Left forelimb (tissue), 1 donor: ENCODE data around the gene OST4.
"Not testable (repeated sequence)": the region's sequence is repeated elsewhere in the genome, so short reads cannot be mapped to it uniquely, and the experiment has no call there.

Source experiments
- DNase-seq: peaks from one replicate; pipeline ENCODE4 v3.0.0-alpha.2; 2018; ENCODE audit warnings: low spot score

Gene OST4

DNA sequence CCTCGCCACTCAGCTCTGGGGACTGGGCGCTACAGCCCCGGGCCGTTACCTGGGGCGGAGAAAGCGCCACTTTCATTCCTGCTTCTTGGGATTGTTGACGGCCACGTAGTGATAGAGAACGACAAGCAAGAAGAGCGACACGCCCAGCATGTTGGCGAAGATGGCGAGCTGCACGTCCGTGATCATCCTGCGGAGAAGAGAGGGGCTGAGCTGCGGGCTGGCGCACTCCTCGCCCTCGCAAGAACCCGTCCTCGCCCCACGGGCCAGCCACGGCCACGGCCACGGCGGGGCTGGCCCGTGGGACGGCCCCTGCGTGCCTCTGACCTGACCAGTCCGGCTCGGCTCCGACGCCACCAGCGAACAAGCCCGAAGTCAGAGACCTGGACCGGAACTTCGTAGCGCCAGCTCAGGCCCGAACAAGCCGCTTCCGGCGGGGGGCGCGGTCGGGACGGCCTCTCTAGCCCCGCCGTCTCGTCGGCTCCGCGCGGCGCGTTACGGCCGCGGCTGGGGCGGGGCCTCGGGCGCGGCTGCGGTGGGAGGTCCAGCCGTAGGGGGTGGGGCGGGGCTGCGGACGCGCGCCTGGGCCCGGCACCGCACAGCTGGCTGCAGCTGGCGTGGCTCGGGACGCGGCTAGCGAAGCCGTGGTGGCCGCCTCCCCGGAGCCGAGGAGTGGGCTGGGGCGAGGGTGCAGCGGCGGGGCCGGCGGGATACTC lies at the start of gene OST4:
OST4 (minus strand) TSS at position 378 of the 713 bp plus-strand sequence.
- peak; percentile 95 for DNase-seq

DNA sequence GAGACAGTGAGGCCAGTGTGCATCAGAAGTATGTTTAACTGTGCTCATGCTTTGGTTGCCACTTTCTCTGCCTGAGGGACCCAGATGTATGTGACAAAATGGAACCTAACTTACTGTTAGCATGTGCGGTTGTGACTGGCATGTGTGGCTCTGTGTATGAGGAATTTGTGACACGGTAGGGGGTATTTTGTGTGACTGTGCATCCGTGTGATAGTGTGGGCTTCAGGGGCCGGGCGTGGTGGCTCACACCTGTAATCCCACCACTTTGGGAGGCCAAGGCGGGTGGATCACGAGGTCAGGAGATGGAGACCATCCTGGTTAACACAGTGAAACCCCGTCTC lies 47.8 kb upstream of the OST4 start:
- DNase-seq: not testable (repeated sequence)

DNA sequence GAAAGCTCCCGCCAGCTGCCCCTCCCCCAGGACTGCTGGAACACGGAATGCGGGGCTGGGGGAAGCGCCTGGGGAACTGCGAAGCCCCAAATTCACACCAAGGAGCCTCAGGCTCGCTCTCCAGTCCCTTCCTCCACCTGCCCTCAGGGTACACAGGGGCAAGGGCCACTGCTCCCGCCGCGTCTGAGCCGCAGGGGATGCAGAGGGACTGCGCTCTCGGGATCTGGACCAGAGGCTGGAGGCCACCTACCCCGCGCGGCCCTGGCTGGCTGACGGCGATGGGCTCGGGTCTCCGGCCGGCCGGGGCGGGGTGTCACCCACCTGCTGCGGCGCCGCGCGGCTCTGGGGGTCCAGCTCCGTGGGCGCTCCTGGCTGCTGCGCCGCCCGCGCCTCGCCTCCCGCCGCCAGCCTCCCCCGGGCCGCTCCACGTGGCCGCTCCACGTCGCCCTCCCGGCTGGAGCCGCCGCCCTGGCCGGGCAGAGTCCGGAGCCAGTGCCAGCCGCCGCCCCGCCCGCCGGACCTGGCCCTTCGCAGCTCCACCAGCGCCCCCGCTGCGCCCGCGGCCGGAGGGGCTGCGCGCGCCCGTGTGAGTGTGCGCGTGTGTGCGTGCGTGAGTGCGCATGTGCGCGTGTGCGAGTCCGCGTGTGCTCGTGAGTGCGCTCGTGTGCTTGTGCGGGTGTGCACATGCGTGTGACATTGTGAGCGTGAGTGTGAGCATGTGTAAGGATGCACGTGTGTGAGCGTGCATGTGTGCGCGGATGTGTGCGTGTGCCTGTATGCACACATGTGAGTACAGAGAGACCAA lies 47.3 kb upstream of the OST4 start, which contains the start of gene CGREF1:
CGREF1 (minus strand) TSS at position 604 of the 805 bp plus-strand sequence. CDS start 14,762 bp downstream, outside the sequence.
- no peak for DNase-seq

DNA sequence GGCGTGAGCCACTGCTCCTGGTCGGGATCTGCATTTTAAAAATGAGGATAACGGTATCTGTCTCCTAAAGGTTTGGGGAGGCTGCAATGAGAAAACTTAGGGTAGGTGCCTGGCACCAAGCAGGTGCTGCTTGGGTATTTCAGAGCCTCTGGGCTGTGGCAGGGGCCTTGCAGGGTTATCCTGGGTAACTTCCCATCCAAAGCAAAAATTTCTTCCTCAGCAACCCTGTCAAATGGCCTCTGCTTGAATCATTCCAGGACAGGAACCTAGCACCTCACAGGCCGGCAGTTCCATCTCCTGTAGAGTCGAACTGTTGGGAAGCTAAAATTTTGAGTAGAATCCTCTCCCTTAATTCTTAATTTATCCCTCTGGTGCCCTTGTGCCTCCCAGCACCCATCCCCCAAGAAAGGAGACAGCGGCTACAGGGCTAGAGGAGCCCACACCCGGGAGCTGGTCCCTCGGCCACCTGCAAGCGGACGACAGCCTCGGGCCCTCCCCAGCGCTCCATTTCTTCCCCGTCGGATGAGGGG lies 46.6 kb upstream of the OST4 start:
- no peak for DNase-seq

DNA sequence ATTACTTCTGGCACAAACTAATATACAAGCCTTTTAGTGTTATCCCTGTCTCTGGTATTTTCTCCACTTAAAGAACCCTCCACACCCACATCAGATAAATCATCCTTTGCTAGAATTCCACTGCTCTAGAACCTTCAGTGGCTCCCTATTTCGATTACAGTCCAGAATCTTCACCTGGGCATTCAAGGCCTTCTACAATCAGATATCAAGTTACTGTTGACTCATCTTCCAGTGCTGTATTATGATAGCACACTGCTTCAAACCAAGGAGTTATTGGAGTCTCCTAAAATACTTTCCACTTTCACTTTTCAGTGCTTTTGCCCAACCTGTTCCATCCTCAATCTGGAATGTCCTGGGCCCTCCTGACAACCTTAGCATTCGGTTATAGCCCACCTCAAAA lies 44.1 kb upstream of the OST4 start:
- no peak for DNase-seq

DNA sequence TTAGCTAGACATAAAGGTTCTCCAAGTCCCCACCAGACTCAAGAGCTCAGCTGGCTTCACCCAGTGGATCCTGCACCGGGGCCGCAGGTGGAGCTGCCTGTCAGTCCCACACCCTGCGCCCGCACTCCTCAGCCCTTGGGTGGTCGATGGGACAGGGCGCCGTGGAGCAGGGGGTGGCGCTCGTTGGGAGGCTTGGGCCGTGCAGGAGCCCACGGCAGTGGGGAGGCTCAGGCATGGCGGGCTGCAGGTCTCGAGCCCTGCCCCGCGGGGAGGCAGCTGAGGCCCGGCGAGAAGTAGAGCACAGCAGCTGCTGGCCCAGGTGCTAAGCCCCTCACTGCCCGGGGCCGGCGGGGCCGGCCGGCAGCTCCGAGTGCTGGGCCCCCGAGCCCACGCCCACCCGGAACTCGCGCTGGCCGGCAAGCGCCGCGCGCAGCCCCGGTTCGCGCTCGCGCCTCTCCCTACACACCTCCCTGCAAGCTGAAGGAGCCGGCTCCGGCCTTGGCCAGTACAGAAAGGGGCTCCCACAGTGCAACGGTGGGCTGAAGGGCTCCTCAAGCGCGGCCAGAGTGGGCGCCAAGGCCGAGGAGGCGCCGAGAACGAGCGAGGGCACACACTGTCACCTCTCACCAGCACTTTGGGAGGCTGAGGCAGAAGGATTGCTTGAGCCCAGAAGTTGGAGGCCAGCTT lies 40.1 kb upstream of the OST4 start:
- DNase-seq: not testable (repeated sequence)

DNA sequence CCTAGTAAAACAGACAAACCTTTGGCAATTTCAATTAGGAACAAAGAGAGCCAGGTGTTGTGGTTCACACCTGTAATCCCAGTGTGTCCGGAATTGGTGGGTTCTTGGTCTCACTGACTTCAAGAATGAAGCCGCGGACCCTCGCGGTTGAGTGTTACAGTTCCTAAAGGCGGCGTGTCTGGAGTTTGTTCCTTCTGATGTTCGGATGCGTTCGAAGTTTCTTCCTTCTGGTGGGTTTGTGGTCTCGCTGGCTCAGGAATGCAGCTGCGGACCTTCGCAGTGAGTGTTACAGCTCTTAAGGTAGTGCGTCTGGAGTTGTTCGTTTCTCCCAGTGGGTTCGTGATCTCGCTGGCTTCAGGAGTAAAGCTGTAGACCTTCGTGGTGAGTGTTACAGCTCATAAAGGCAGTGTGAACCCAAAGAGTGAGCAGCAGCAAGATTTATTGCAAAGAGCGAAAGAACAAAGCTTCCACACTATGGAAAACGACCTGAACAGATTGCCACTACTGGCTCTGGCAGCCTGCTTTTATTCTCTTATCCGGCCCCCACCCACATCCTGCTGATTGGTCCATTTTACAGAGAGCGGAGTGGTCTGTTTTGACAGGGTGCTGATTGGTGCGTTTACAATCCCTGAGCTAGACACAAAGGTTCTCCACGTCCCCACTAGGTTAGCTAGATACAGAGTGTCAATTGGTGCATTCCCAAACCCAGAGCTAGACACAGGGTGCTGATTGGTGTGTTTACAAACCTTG lies 39.3 kb upstream of the OST4 start:
- not testable (repeated sequence) for DNase-seq

DNA sequence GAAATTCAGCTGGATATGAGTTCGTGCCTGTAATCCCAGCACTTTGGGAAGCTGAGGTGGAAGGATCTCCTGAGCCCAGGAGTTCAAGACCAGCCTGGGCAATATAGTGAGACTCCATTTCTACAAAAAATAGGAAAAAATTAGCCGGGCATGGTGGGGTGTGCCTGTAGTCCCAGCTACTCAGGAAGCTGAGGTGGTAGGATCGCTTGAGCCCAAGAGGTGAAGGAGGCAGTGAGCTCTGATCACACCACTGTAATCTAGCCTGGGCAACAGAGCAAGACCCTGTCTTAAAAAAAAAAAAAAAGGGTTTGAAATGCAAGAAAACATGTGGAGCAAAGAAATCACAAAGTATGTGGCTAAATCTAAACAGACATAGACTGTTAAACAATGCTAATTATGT lies 37.6 kb upstream of the OST4 start:
- DNase-seq: no peak

DNA sequence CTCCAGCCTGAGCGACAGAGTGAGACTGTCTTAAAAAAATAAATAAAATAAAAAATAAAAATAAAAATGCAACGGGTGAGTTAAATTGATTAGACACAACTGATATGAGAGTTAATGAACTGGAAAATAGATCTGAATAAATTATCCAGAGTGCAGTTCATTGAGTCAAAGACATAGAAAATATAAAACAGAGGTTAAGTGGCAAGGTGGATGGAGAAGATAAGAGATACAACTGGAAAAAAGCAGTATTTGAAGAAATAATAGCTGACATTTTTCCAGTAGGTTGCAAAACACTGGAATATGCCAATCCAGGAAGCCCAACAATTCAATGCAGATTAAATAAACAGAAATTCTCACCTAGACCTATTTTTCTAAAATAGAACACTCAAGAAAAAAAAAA lies 36.8 kb upstream of the OST4 start:
- no peak for DNase-seq

DNA sequence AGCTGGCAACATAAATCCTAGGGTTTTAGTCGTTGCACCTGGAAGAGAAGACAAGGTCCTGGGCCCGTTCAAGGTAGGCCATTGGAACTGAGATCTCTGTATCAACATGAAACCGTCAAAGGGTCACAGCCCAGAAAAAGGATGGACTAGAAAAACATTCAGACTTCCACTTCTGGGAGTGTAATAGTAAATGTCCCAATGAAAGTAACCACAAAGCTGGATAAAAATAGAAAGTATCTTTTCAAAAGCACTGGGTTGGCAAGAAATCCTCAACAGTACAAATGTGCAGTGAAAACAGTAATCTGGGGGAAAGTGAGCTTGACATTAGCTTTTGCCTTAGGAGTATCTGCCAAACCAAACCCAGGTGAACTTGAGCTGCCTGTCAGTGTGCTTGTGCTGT lies 34.5 kb upstream of the OST4 start:
- no peak for DNase-seq

DNA sequence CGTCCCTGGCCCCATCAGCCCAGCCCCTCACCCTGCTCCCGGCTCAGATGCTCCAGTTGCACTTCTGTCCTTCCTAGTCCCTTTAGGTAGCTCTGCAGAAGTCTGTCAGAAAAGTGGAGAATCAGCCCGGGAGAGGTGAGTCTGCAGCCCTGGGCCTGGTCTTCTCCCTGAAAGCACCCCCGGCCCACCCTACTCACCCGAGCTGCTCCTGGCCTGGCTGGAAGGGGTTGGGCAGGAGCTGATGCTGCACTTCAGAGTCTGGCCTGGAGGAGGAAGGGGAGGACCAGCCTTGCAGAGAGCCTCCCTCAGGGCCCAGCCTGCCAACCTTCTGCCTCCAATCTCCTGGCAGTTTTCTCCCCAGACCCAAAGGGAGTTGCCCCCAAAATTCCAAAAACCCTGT lies 30.9 kb upstream of the OST4 start:
- no peak for DNase-seq

DNA sequence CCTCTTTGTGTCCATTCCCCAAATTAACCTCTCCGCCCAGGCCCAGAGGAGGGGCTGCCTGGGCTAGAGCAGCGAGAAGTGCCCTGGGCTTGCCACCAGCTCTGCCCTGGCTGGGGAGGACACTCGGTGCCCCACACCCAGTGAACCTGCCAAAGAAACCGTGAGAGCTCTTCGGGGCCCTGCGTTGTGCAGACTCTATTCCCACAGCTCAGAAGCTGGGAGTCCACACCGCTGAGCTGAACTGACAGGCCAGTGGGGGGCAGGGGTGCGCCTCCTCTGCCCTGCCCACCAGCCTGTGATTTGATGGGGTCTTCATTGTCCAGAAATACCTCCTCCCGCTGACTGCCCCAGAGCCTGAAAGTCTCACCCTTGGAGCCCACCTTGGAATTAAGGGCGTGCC lies 28.6 kb upstream of the OST4 start:
- no peak for DNase-seq

DNA sequence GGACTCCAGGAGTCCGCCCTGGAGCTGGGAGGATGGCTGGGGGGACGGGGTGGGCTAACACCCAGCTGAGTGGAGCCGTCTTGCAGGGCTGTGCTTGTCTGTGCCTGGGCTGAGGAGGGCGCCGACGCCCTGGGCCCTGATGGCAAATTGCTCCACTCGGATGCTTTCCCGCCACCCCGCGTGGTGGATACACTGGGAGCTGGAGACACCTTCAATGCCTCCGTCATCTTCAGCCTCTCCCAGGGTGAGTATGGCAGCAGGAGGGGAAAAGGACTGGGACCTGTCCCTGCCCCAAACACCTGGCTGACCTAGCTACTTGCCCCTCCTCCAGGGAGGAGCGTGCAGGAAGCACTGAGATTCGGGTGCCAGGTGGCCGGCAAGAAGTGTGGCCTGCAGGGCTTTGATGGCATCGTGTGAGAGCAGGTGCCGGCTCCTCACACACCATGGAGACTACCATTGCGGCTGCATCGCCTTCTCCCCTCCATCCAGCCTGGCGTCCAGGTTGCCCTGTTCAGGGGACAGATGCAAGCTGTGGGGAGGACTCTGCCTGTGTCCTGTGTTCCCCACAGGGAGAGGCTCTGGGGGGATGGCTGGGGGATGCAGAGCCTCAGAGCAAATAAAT lies 28.0 kb upstream of the OST4 start:
- no peak for DNase-seq

DNA sequence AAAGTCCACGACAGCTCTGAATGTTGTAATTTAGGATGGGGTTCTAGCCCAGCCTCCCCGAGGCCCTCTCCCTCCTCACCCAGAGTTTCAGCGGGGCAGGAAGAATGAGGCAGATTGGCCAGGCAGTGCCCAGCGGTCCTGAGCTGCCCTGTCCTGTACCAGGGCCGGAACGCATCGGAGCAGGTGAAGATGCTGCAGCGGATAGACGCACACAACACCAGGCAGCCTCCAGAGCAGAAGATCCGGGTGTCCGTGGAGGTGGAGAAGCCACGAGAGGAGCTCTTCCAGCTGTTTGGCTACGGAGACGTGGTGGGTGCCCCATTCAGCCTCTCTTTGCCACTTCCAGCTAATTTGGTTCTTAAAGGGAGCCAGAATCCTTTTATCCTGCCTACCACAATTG lies 25.9 kb upstream of the OST4 start:
- DNase-seq: no peak

DNA sequence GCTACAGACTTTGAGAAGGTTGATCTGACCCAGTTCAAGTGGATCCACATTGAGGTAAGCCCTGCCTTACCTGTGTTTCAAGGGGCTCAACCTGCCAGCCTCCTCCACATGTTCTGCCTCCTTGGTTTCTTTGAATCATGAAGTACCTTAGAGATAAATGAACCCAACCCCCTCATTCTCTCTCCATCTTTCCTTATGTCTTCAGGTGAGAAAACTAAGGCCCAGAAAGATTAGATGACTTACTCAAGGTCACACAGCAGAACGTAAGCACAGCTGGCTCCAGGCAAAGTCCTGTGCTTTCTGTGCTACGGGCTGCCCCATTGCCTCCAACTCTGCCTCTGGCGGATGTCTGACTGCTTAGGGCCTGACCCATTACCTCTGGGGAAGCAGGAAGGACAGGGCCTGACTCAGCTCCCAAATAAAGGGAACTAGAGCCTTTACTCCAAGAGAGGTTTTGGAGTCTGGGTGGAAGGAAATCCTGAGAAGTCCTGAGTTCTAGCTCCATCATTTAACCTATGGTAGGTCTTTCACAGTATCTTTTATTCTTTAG lies 25.4 kb upstream of the OST4 start:
- DNase-seq: no peak

DNA sequence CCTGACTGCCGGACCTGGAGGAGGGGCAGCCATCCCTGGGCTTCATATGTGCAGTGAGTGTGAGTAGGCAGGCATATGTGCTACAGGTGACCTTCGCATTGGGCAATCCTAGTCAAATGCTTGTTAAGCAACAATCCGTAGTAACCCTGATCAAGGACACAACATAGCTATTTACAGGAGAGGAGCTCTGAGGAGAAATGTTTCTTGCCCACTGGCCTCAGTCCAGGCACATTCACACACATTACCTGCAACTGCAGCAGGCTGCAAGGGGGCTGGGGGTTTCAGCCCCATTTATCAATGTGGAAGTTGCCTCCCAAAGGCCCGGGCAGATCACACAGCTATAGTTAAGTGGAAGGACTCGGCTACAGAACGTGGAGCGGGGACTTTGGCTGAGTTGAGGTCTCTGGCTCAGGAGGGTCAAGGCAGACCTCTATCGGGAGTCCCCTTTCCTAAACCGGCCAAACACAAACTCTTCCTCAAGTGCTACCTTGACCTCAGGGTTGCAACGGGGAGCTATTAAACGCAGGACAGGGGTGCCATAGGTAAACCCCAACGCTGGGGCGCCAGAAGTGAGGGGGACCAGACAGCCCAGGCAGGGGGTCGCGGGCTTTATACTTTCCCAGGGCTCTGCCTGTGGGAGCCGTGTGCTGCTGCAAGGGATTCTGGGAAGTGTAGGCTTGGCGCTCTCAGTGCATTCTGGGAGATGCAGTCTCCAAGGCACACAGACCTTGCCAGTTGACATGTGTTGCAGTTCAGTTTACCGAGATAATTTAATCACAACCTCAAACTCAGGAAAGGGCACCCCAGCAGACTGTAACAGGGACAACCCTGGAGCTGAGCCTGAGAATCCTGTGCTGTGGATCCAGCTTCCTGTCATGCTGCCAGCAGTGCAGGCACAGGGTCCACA lies 24.5 kb upstream of the OST4 start:
- no peak for DNase-seq

DNA sequence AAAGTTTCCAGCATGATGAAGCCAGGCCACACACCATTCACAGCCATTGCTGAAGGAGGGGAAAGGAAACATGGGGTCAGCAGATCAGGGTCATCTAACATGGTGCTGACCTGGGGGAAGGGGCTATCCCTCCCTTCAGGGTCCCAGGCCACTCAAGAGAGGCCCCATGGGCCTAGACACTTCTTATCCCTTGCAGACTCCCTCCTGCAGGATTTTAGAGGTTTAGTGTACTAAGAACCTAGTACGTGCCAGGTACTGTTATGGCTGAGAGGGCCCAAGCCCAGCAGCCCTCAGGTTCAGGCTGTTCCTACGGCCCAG lies 23.9 kb upstream of the OST4 start:
- no peak for DNase-seq

DNA sequence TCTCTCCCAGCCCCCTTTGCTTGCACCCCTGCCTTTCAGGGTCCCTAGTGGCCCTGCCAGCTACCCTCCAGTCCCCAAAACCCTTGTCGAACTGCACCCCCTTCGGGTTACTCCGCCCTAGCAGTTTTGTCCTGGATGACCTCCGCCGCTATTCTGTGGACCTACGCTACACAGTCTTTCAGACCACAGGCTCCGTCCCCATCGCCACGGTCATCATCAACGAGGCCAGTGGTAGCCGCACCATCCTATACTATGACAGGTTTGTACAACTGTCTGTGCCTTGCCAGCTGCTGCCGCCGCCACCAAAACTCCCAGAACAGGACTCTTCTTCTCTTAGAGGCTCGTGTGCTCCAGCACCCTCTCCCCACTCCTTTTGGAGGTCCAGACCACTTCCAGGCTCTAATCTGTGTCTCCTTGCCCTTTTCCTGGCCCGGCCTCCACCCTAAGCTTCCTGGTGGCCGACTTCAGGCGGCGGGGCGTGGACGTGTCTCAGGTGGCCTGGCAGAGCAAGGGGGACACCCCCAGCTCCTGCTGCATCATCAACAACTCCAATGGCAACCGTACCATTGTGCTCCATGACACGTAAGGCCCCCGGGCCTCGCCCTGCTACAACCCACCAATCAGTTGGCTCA lies 23.0 kb upstream of the OST4 start:
- no peak for DNase-seq

DNA sequence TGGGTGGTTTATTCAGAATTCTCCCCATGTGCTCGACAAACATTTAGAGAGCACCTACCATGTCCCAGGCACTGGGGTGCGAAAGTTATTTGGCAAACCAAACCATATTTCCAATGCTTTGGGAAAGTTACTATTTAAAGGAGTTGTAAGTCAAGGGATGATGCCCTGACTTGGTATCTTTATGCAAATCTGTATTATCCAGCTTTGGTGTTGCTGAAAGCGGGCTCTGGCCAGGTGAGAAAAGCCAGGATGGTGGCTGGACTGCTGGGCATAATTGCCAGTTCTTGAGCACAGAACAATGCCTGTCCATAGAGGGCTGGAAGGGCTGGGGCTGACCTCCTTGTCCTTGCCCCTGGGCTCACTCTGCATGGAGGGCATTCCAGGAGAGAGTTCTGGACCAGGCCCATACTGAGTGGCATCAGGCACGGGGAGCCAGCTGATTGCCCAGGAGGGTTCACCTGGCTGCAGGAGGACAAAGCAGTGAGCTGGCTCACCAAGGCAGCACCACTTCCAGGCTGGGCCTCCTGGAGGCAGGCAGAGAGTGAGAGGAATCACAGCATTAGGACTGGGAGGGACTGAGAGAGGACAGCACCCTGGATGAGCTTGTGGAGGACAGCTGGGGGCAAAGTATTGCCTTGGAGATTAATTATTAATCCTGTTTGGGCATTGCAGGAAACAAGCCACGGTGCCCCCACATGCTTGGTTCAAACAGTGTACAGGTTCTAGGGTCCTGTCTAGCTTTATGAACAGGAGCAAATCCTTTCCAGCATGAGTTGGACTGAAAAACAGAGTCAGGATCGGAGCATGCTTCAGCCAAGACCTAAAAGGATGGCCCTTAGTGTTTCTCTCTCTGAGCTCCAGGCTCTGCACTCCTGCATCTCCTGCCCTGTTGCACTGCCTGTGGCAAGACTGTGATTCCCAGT lies 22.2 kb upstream of the OST4 start:
- DNase-seq: no peak
